ENCODE data around the gene CCDC149. TPM values are rescaled to one million over a fixed set of nuclear protein-coding genes. Genes with fewer than 3 reads are reported as not detected.

Gene CCDC149
- total and polyA plus RNA-seq, 9 of the 15 experiments (the other 6 are each of a cell fraction or from before 2014, with no cell fraction given), result 0.04 to 0.18 TPM; not detected in 7

- TF ChIP-seq CHD7 (IDR thresholded peaks at IDR 0.05; ENCODE audit: low read depth, low read length) (no peak), ZBTB1 (CRISPR knock-in tag; IDR thresholded peaks at IDR 0.05; ENCODE audit: borderline replicate concordance, low read depth) (no peak), PHF20 (IDR thresholded peaks at IDR 0.05; ENCODE audit: partially characterized antibody) (no peak), TAF7 (tag; IDR thresholded peaks at IDR 0.05) (no peak), NEUROD1 (IDR thresholded peaks at IDR 0.05; ENCODE audit: borderline replicate concordance, low read depth, low read length, partially characterized antibody) (no peak), TCF7 (IDR thresholded peaks at IDR 0.05; ENCODE audit: borderline replicate concordance) (no peak), ZBTB17 (CRISPR knock-in tag; IDR thresholded peaks at IDR 0.05) (no peak), MAFK (IDR thresholded peaks at IDR 0.05; ENCODE audit: low read length) (no peak)
Observed at GRCh38 chr4:24877868-24878635, 34.8 kb downstream of the CCDC149 start (continued).
